Measurements from ENCODE around the gene ZNF597.

The ZNF597 gene

DNA sequence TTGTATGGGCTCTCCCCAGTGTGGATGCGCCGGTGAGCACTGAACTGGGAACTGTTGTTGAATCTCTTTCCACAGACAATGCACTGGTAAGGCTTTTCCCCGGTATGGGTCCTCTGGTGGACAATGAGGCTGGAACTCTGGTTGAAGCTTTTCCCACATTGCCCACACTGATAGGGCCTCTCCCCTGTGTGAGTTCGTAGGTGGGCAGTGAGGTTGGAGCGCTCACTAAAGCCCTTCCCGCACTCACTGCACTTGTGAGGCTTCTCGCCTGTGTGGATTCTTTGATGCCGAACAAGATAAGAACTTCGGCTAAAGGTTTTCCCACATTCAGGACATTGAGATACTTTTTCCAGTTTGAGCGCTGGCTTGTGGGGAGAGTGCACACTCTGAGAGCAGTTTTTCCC is 60.3 kb downstream of the ZNF597 start:
- Histone ChIP-seq H3F3A (ENCODE audit: insufficient read depth) (no peaks in the 10 kb centered on the region), H3K4me2 (ENCODE audit: low read depth, low read length, poor library complexity, severe bottlenecking) (no peak overlapping the region), H3K9ac (ENCODE audit: low read length) (no peak overlapping the region), H3K79me2 (ENCODE audit: insufficient read depth, low read length) (no peaks in the 10 kb centered on the region), H3K9me2 (replicated peaks; ENCODE audit: insufficient read depth, low read length) (no peaks in the 10 kb centered on the region), H3K9me3 (ENCODE audit: insufficient read depth, low read length) (peaks cover 32% of the 10 kb centered on the region; the same call in 1 of the 2 replicates), H3K36me3 (ENCODE audit: low read length) (peaks cover 47% of the 10 kb centered on the region), H3K27ac (ENCODE audit: low read depth, low read length) (no peak overlapping the region), H2AFZ (ENCODE audit: low read depth, low read length, severe bottlenecking) (no peak overlapping the region), H3K27me3 (ENCODE audit: low read length) (no peaks in the 10 kb centered on the region), H4K20me1 (ENCODE audit: low read depth, low read length) (no peaks in the 10 kb centered on the region), H3K4me3 (ENCODE audit: insufficient read depth, low read length, poor library complexity, severe bottlenecking) (no peak overlapping the region)
- TF ChIP-seq EZH2phosphoT487 (conservative IDR thresholded peaks at IDR 0.05; ENCODE audit: low read length), result no peak
- no peak for TF ChIP-seq CTCF (IDR thresholded peaks at IDR 0.05; ENCODE audit: insufficient read depth, low read length, poor library complexity, severe bottlenecking)
